COLO829 (cell line): ENCODE data around the gene INCENP.
A peak's percentile ranks its signal among the peaks of the same experiment; 100 is the strongest.

ENCODE experiments used
- DNase-seq: peaks from one replicate; pipeline ENCODE4 v3.0.0; 2012; ENCODE audit warnings: low spot score

INCENP gene

DNA sequence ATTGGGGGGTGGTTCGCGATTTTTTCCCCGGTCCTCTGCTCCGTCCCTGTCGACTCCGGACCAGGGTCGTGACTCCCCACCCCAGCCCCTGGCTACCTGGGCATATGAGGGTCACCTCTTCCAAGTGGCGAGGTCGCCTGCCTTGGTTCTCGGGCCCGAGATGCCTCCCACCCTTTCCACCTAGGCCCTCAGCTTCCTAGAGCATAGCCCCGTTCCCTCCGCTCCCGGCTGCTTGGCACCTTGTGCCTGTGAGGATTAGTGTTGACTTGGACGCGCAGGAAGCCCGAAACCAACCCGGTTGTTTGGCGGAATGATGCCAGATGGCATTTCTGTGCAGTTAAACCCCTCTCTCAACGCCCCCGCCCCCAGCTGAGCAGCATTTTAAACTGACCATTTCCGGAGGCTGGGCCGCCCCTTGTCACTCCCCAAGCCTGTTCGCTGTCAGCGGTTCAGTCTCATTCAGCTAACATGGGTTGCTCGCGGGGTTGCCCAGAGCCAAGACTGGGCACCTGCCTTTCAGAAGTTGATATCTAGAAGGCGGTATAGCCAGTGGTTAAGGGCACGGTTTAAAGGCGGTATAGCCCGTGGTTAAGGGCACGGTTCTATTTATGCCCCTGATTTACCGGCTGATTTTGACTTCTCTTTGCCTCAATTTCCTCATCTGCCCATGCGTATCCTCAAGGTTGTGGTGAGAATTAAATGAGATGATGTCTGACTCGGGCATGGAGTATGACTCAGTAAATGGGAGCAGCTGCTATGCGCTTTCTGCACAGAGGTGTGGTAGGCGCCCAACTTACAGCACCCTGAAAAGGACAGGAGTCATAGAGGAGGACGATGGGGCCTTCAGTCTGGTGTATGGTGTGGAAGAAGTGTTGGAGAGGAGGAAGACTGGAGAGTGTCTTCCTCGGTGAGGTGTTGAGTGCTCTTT lies 639 bp downstream of the INCENP start:
- DNase-seq: peak; percentile 41

DNA sequence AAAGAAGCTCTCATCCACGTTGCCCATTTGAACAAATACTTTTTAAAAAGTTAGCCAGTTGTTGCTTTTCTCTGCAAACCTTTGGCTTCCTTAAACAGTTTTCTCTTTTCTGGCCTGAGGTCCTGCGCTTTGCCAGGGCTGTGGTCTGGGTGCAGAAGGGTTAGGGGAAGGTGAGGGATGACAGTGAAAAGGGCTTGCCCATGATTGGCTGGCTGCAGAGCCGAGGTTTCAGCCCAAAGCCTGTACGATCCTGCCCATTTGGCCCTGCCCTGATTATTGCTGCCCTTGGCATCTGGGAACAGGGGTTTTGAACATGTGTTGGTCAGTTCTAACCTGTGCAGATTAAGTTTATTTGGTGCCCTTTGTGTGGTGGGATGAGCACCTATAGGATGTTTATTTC lies 1.5 kb downstream of the INCENP start:
- DNase-seq: peak; percentile 35

GRCh38 chr11:62125881-62126280 lies 2.1 kb downstream of the INCENP start:
- peak; percentile 95 for DNase-seq

GRCh38 chr11:62127426-62127825 lies 3.6 kb downstream of the INCENP start:
- no peak for DNase-seq

GRCh38 chr11:62127941-62128770 lies 4.3 kb downstream of the INCENP start:
- no peak for DNase-seq

GRCh38 chr11:62128835-62129234 lies 5.0 kb downstream of the INCENP start:
- no peak for DNase-seq

DNA sequence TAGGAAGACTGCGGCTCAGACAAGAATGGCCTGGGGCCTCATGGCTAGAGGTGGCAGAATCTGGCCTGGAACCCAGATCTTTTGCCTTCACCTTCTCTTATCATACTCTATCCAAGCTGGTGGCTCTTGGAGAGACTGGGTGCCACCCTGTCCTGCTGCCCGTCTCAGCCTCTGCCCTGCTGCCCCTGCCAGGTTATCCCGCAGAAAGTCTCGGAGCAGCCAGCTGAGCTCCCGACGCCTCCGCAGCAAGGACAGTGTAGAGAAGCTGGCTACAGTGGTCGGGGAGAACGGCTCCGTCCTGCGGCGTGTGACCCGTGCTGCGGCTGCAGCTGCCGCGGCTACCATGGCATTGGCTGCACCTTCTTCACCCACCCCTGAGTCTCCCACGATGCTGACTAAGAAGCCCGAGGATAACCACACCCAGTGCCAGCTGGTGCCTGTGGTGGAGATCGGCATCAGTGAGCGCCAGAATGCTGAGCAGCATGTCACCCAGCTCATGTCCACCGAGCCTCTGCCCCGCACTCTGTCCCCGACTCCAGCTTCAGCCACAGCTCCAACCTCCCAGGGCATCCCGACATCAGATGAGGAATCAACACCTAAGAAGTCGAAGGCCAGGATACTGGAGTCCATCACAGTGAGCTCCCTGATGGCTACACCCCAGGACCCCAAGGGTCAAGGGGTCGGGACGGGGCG lies 5.9 kb downstream of the INCENP start:
- no peak for DNase-seq

- DNase-seq: no peak
These were observed 6.7 kb downstream of the INCENP start for GRCh38 chr11:62130283-62131169.

- no peak for DNase-seq
These were observed 7.3 kb downstream of the INCENP start for GRCh38 chr11:62131170-62131464.

DNA sequence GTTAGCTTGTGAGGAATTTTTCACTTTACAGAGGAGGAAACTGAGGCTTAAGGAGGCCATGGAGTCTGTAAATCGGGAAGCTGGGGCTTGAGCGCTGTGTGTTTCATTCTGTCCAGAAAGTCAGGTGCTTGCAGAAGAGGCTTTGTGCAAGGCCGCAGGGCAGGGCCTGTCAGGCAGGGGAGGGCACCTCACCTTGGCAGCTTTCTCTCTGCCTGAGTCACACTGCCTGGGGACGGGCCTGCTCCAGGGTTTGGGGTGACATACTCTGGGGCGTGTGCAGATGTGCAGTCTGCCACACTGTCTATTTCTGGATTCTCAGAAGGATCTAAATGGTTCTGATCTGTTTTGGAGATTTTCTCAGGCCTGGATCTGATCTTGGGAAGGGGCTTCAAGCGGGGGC lies 8.4 kb downstream of the INCENP start:
- DNase-seq: no peak

DNA sequence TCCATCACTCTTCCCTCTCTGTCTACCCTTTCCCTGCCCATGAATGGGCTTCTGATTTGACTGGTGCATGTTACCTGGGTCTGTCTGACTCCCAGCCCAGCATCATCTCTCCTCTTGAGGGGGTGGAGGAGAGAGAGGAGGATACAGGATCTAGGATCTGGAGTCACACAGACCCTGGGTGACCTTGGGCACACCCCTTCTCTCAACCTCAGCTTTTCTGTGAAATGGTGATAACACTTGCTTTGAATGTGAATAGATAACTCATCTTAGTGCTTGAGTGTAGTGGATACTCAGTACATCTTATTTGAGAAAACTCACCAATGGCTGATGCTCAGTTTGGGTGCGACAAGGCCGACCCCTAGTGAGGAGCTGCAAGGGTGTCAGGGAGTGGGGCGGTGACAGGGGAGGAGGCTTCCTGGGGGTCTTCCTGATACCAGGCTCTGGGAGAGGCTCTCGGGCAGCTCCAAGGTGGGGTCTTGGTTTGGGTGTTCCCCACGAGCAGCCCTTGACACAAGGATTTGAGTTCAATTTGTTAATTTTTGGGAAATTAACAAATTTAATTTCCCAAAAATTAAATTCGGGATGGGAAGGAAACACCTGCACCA lies 9.0 kb downstream of the INCENP start:
- DNase-seq: no peak

- DNase-seq: no peak
These were observed 9.7 kb downstream of the INCENP start for GRCh38 chr11:62133328-62134065.

GRCh38 chr11:62137276-62137861 lies 13.6 kb downstream of the INCENP start:
- DNase-seq: no peak

DNA sequence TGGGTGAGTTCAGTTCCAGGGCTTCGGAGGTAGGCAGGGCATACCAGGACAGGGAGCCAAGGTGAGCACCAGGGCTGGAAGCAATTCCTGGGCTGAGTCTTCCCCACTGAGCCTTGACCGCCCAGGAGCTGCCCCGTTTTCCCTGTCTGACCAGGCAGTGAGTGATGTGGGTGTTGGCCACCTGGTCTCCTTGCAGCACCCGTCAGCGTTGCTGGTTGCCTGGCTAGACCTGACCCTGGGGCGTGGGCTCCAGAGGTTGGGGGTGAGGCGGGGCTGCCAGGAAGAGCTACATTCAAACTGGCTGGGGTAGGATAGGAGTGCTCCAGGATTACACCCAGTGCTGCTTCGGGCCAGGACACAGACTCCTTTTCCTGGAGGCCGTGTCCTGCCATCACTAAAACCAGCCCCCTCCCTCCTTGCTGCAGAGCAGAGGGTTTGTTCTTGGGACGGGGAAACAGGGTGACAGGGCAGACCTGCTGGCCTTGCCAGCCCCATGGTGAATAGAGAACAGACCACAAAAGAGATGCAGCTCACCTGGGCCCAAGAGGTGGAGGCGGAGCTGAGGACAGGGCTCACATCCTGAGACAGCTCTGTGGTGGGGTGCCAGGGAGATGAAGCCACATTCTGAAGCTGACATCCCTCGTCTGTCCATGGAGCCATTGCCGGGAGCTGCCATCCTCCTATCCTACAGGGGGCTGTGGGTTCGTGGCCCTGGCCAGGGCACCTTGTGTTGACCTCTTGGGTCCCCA lies 14.2 kb downstream of the INCENP start:
- DNase-seq: no peak

GRCh38 chr11:62138630-62139425 lies 15.0 kb downstream of the INCENP start:
- DNase-seq: no peak

DNA sequence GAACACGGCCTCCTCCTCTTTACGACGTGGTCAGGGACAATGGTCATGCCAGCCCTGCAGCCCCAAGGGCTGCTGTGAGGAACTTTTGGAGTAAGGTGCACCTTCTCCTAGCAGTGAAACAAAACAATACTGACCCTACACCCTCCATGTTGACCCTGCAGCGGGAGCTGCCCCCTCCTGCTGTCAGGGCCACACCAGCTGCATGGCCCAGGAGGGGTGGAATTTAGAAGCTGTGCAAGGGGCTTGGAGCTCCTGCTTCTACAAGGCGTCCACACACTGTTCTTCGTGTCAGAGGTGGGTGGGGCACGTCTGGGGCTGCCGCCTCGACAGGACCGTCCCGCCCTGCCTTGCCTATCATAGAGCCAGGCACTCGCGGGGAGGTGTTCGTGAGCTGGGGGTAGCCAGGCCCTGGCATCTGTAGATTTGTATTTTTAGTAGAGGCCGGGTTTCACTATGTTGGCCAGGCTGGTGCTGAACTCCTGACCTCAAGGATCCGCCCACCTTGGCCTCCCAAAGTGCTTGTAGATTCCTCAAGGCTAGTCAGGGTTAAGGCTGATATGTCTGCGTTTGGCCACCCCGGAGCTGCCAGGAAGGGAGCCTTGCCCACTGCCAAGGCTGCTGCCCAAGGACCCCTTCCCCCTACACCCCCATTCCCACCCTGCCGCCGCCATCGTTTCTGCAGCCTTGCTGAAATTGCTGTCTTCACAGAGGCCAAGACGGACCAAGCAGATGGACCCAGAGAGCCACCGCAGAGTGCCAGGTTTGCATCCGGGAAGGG lies 15.9 kb downstream of the INCENP start:
- no peak for DNase-seq

DNA sequence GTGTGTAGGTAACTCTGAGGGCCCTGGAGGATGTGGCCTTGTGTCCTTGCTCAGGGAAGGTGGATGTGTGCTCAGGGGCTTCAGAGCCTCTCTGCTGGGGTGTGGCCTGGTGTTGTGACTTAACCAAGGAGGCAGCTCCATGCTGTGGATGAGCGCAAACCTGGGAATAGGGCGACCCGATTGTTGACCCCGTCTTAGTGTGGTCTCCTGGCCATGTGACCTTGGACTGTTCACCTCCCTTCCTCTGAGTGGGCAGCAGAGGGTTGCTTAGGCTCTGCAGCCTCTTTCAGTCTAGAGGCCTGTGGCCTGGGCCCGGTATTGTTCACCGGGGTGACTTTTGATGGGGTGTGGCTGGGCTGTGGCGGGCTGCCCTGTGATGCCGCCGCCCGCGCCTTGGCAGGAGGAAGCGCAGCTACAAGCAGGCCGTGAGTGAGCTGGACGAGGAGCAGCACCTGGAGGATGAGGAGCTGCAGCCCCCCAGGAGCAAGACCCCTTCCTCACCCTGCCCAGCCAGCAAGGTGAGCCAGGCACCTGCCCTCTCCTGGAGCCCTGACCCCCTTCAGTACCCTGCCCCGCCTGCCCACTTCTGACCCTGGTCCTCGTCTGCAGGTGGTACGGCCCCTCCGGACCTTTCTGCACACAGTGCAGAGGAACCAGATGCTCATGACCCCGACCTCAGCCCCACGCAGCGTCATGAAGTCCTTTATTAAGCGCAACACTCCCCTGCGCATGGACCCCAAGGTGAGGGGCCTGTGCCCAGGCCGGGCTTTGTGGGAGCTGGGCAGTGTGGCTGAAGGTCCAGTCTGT lies 16.7 kb downstream of the INCENP start:
- DNase-seq: no peak
